HepG2 (cell line): ENCODE data around the gene RMI1. TPM values are rescaled to one million over a fixed set of nuclear protein-coding genes. Genes with fewer than 3 reads are reported as not detected.

Experiments used
- CHD2 ChIP-seq: IDR thresholded peaks from 2 replicates; pipeline ENCODE4 v1.6.1; 2011; ENCODE audit warnings: low read depth, low read length, improper control_type of control experiment
- FOXJ3 ChIP-seq: sonication (generic); formaldehyde crosslinking; IDR thresholded peaks from 2 replicates; pipeline ENCODE4 v1.4.0; 2020; ENCODE audit warnings: missing genetic modification reagents, mild to moderate bottlenecking, borderline replicate concordance
- HNRNPL ChIP-seq: fragments of 200-400 bp; formaldehyde crosslinking; IDR thresholded peaks from 2 replicates; pipeline ENCODE4 v1.6.1; 2017; ENCODE audit warnings: mild to moderate bottlenecking, low read depth, low read length
- KDM5A ChIP-seq: fragments of 200-600 bp; sonication (generic); IDR thresholded peaks from 2 replicates; pipeline ENCODE4 v1.7.0; 2018; ENCODE audit warnings: antibody characterized with exemption, mild to moderate bottlenecking, low read length, borderline replicate concordance
- KLF16 ChIP-seq, 2 experiments: sonication (generic) in 1 of 2; formaldehyde crosslinking in 1 of 2; IDR thresholded peaks; 2 replicates each; pipeline versions ENCODE4 v1.6.1 to v1.8.0; 2016 to 2023; ENCODE audit warnings: missing genetic modification reagents in 2 of 2, missing compliant biosample characterization in 1 of 2
- NBN ChIP-seq: fragments of 450-650 bp; conservative IDR thresholded peaks from 2 replicates; pipeline ENCODE4 v1.6.1; 2017
- POLR2AphosphoS5 ChIP-seq: IDR thresholded peaks from 2 replicates; pipeline ENCODE4 v1.6.1; 2012; ENCODE audit warnings: low read depth, low read length
- SMAD9 ChIP-seq: sonication (generic); formaldehyde crosslinking; IDR thresholded peaks from 2 replicates; pipeline ENCODE4 v1.5.1; 2020; ENCODE audit warnings: mild to moderate bottlenecking, missing genetic modification reagents
- SOX13 ChIP-seq, 3 experiments: fragments of 450-650 bp in 1 of 3; sonication (generic) in 1 of 3; formaldehyde crosslinking in 1 of 3; IDR thresholded peaks in 2 of 3; conservative IDR thresholded peaks in 1 of 3; 2 replicates each; pipeline versions ENCODE4 v1.5.0 to v1.6.1; 2016 to 2020; ENCODE audit warnings: antibody characterized with exemption in 1 of 3, mild to moderate bottlenecking in 1 of 3, missing compliant biosample characterization in 1 of 3, missing genetic modification reagents in 1 of 3, moderate library complexity in 1 of 3
- SP1 ChIP-seq, 2 experiments: fragments of 450-650 bp in 1 of 2; sonication (generic) in 1 of 2; formaldehyde crosslinking in 1 of 2; IDR thresholded peaks; 2 replicates each; pipeline versions ENCODE4 v1.4.0 to v1.6.1; 2016 to 2020; ENCODE audit warnings: missing genetic modification reagents in 1 of 2
- TBX3 ChIP-seq: fragments of 450-650 bp; IDR thresholded peaks from 2 replicates; pipeline ENCODE4 v1.6.1; 2017; ENCODE audit warnings: antibody characterized with exemption, mild to moderate bottlenecking, inconsistent platforms, borderline replicate concordance
- THAP9 ChIP-seq: sonication (generic); formaldehyde crosslinking; IDR thresholded peaks from 2 replicates; pipeline ENCODE4; 2020; ENCODE audit warnings: missing genetic modification reagents, mild to moderate bottlenecking, borderline replicate concordance
- ZBTB2 ChIP-seq: sonication (generic); formaldehyde crosslinking; IDR thresholded peaks from 2 replicates; pipeline ENCODE4 v1.8.0; 2022; ENCODE audit warnings: low read depth, missing genetic modification reagents
- ZC3H4 ChIP-seq: sonication (generic); formaldehyde crosslinking; IDR thresholded peaks from 2 replicates; pipeline ENCODE4 v1.4.0; 2020; ENCODE audit warnings: missing genetic modification reagents, borderline replicate concordance
- ZFP1 ChIP-seq: IDR thresholded peaks from 2 replicates; pipeline ENCODE4 v1.6.1; 2016
- ZFP90 ChIP-seq: sonication (generic); formaldehyde crosslinking; IDR thresholded peaks from 2 replicates; pipeline ENCODE4 v1.8.0; 2022; ENCODE audit warnings: missing genetic modification reagents, mild to moderate bottlenecking, inconsistent platforms, borderline replicate concordance
- ZIK1 ChIP-seq: sonication (generic); formaldehyde crosslinking; IDR thresholded peaks from 2 replicates; pipeline ENCODE4 v1.5.0; 2020; ENCODE audit warnings: mild to moderate bottlenecking, low read depth, missing genetic modification reagents, borderline replicate concordance
- ZNF33A ChIP-seq: sonication (generic); formaldehyde crosslinking; IDR thresholded peaks from 2 replicates; pipeline ENCODE4 v1.5.1; 2020; ENCODE audit warnings: missing genetic modification reagents, mild to moderate bottlenecking, moderate library complexity, borderline replicate concordance
- ZNF501 ChIP-seq: sonication (generic); formaldehyde crosslinking; IDR thresholded peaks from 2 replicates; pipeline ENCODE4 v1.5.1; 2020; ENCODE audit warnings: mild to moderate bottlenecking, moderate library complexity, missing genetic modification reagents
- ZNF619 ChIP-seq: sonication (generic); formaldehyde crosslinking; IDR thresholded peaks from 2 replicates; pipeline ENCODE4 v1.4.0; 2020; ENCODE audit warnings: mild to moderate bottlenecking, missing genetic modification reagents
- ZNF704 ChIP-seq: sonication (generic); formaldehyde crosslinking; IDR thresholded peaks from 2 replicates; pipeline ENCODE4 v1.8.1; 2023; ENCODE audit warnings: mild to moderate bottlenecking, inconsistent platforms, moderate library complexity, missing genetic modification reagents, borderline replicate concordance
- ZNF713 ChIP-seq: sonication (generic); formaldehyde crosslinking; IDR thresholded peaks from 2 replicates; pipeline ENCODE4 v1.4.0; 2020; ENCODE audit warnings: mild to moderate bottlenecking, missing genetic modification reagents
- ZNF883 ChIP-seq: sonication (generic); formaldehyde crosslinking; IDR thresholded peaks from 2 replicates; pipeline ENCODE4 v1.5.1; 2020; ENCODE audit warnings: mild to moderate bottlenecking, missing genetic modification reagents; ENCODE audit errors: not compliant biosample characterization
- polyA plus RNA-seq, 8 experiments: library from polyadenylated mRNA; depleted of rRNA in 3 of 8; stranded (reverse) in 7 of 8; unstranded in 1 of 8; fragments of >200 nt; fragmentation: Illumina TruSeq in 4 of 8; extraction: Trizol in 4 of 8; gene quantifications; 2 replicates each; pipeline versions ENCODE4 v1.2.1 to v1.2.3, GENCODE V29; 2011 to 2016; ENCODE audit warnings: low read depth in 4 of 8, missing spikeins in 1 of 8, mixed read lengths in 1 of 8; ENCODE audit not compliant: insufficient read depth in 1 of 8
- total RNA-seq, 5 experiments: library from RNA; depleted of rRNA; stranded (reverse); fragments of >200 nt; fragmentation: Illumina TruSeq; extraction: Trizol; gene quantifications; 2 replicates each; pipeline ENCODE4 v1.2.3, GENCODE V29; 2016; ENCODE audit warnings: low read depth in 1 of 5
- TF ChIP-seq, protein P1 (sequence below): sonication (generic); formaldehyde crosslinking; IDR thresholded peaks from 2 replicates; pipeline ENCODE4 v1.5.0; 2020; ENCODE audit warnings: mild to moderate bottlenecking, low read depth, missing genetic modification reagents, borderline replicate concordance

RMI1 gene
- total and polyA plus RNA-seq, 2 of the 13 experiments (the other 11 are each of a cell fraction or from before 2014, with no cell fraction given) = 0.54 to 3.7 TPM

DNA sequence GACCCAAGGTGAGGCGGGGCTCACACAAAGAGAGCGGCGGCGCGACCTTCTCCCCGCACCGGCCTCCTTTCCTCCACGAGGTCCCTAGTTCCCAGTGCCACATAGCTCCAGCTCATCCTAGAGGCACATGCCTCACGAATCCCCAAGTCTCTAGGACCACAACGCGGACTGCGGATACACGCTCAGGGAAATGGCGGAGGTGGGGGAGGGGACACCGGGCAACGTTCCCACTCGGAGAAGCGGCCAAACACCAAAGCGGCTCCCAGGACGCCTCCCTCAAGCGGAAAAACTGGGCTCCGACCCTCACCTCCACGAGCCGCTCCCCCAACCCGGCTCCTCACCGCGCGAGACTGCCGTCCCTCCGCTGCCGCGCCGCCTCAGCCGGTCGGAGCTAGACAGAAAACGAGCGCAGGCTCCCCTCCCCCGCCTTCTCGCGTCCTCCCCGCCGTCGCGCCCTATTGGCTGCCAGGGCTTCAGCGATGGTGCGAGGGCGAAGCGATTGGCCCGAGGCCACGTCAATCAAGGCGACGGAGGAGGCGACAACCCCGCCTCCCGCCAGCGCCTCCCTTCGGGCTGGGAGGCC, 702 bp upstream of the RMI1 start, which contains the start of gene HNRNPK (continued):
- TF ChIP-seq THAP9 (CRISPR knock-in tag) (peak; percentile 28; the same call in 1 of the 2 replicates), SMAD9 (no peak), ZFP1 (CRISPR knock-in tag) (no peak), KLF16 (CRISPR knock-in tag; IDR thresholded peaks at IDR 0.05) (no peak; a peak in 1 of 4 replicates), FOXJ3 (CRISPR knock-in tag) (no peak; the same call in 1 of the 2 replicates), ZC3H4 (CRISPR knock-in tag) (peak; percentile 70; the same call in 1 of the 2 replicates), ZNF704 (no peak), ZFP90 (CRISPR knock-in tag) (peak; percentile 58; the same call in 1 of the 2 replicates), SP1 (IDR thresholded peaks at IDR 0.05) (no peak), SP1 (CRISPR knock-in tag; IDR thresholded peaks at IDR 0.05) (peak; percentile 48), SOX13 (IDR thresholded peaks at IDR 0.05) (no peak), SOX13 (CRISPR knock-in tag; conservative IDR thresholded peaks at IDR 0.05 in 1 of 2, IDR thresholded peaks at IDR 0.05 in 1 of 2) (0 out of 4 replicates have a peak, but pooled peaks of 1 of the 2 experiments have one; percentile 1), CHD2 (peak; percentile 75), ZIK1 (CRISPR knock-in tag) (no peak; the same call in 1 of the 2 replicates), ZNF501 (CRISPR knock-in tag) (peak; percentile 82; the same call in 1 of the 2 replicates), NBN (no peak), TBX3 (no peak), ZNF713 (no peak), HNRNPL (no peak), ZNF619 (CRISPR knock-in tag) (no peak), KDM5A (peak; percentile 61; the same call in 1 of the 2 replicates), ZNF883 (no peak), ZBTB2 (CRISPR knock-in tag) (no peak), POLR2AphosphoS5 (peak; percentile 63), ZNF33A (0 out of 2 replicates have a peak, but pooled peaks have one; percentile 2)
- TF ChIP-seq, protein P1, sequence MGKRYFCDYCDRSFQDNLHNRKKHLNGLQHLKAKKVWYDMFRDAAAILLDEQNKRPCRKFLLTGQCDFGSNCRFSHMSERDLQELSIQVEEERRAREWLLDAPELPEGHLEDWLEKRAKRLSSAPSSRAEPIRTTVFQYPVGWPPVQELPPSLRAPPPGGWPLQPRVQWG (CRISPR knock-in tag) = no peak
